ENCODE measurements around the gene FOXJ1.

FOXJ1 gene

GRCh38 chr17:76154292-76154691, 13.2 kb upstream of the FOXJ1 start:
- no peak for TF ChIP-seq CTCF (IDR thresholded peaks at IDR 0.05; ENCODE audit: control insufficient read depth, extremely low read depth, insufficient read depth)
- no peak overlapping the region for H3K4me3 ChIP-seq (ENCODE audit: low read depth, low read length)
- DNase-seq (ENCODE audit: low read depth) = no peak

GRCh38 chr17:76153640-76154039, 12.6 kb upstream of the FOXJ1 start:
- DNase-seq (ENCODE audit: low read depth) = no peak
- H3K4me3 ChIP-seq (ENCODE audit: low read depth, low read length) = no peak overlapping the region
- no peak for TF ChIP-seq CTCF (IDR thresholded peaks at IDR 0.05; ENCODE audit: control insufficient read depth, extremely low read depth, insufficient read depth)

DNA sequence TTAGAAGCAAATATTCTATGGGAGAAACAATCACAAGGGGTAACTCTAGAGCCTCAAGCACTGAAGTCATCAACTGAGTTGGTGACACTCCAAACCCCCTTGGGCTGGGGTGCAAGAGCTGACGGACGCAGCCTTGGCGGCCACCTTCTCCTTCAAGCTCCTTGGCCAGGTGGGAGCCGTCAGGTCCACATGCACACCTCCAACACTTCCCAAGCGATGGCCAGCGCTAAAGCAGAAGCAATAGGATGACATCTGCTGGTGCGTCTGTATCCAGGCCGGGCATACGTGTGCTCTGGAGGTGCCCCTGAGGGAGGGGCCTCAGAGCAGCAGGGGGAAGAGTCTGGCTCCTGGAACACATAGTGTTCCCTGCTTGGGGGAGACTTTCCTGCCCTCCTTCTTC, 12.2 kb upstream of the FOXJ1 start:
- TF ChIP-seq CTCF (IDR thresholded peaks at IDR 0.05; ENCODE audit: control insufficient read depth, extremely low read depth, insufficient read depth) = no peak
- DNase-seq (ENCODE audit: low read depth) = no peak

DNA sequence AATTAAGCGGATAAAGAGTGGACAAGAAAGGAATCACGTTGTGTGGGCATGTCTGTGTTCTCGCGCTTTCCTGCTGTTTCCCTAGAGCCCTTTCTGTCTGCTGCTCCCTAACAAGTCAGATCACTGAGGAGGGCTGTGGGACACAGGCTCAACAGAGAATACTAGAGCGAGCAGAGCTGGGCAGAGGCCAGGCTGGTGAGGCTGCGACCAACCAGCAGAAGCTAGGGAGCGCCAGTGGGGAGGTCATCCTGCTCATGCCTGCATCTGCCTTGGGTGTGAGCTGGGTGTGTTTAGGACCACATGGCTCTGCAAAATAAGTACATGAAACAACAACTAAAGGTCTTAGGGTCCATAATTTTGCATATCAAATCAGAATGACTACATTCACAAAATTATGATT, 11.5 kb upstream of the FOXJ1 start:
- no peak for DNase-seq (ENCODE audit: low read depth)
- no peak overlapping the region for H3K4me3 ChIP-seq (ENCODE audit: low read depth, low read length)
- TF ChIP-seq CTCF (IDR thresholded peaks at IDR 0.05; ENCODE audit: control insufficient read depth, extremely low read depth, insufficient read depth) = no peak

More for the DNA sequence above, 12.2 kb upstream of the FOXJ1 start:
- no peak overlapping the region for H3K4me3 ChIP-seq (ENCODE audit: low read depth, low read length)

GRCh38 chr17:76151896-76152454, 10.9 kb upstream of the FOXJ1 start:
- no peak for TF ChIP-seq CTCF (IDR thresholded peaks at IDR 0.05; ENCODE audit: control insufficient read depth, extremely low read depth, insufficient read depth)
- H3K4me3 ChIP-seq (ENCODE audit: low read depth, low read length) = no peak overlapping the region
- no peak for DNase-seq (ENCODE audit: low read depth)

DNA sequence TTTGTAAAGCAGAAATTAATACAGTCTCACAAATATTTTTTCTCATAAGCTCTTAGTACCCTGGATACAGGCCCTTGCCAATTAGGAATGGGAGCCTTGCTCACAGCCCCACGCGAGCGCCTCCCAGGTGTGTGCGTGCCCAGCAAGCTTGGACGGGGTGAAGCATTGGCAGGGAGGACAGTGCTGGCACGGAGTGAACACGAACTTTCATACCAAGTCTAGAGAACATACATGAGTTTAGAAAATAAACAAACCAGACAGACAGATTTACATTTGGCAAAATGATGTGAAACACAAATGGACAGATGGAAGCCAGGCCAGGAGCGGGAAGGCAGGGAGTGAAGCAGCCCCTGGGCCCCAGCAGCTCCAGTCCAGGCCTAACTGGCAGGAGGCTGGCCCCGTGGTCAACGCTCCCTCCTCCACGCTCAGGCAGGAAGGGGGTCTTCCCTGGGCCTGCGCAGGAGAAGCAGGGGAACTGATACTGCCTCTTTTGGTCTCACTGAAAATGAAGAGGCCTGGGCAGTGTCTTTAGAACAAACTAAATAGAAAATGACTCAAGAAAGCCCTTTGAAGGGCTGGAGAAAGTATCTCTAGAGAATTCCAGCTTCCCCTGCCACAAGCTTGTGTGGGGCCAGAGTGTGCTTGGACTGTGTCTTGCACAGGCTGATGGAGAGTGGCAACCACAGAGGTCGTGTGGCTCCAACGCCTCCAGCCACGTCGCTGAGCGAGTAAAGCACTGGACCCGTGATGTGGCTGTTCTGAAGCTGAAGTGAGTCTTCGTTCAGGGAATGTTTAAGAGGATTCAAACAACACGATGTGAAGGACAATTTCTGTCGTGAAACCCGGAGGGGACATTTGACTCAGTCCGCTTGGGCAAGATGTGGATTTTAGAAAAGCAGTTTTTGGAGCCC, 9.9 kb upstream of the FOXJ1 start:
- no peak for TF ChIP-seq CTCF (IDR thresholded peaks at IDR 0.05; ENCODE audit: control insufficient read depth, extremely low read depth, insufficient read depth)
- no peak overlapping the region for H3K4me3 ChIP-seq (ENCODE audit: low read depth, low read length)
- no peak for DNase-seq (ENCODE audit: low read depth)

All from LNCaP clone FGC (cell line).